ENCODE results near the gene C6orf62.
"Not testable (repeated sequence)": the region's sequence is repeated elsewhere in the genome, so short reads cannot be mapped to it uniquely, and the experiment has no call there.

Gene C6orf62

DNA sequence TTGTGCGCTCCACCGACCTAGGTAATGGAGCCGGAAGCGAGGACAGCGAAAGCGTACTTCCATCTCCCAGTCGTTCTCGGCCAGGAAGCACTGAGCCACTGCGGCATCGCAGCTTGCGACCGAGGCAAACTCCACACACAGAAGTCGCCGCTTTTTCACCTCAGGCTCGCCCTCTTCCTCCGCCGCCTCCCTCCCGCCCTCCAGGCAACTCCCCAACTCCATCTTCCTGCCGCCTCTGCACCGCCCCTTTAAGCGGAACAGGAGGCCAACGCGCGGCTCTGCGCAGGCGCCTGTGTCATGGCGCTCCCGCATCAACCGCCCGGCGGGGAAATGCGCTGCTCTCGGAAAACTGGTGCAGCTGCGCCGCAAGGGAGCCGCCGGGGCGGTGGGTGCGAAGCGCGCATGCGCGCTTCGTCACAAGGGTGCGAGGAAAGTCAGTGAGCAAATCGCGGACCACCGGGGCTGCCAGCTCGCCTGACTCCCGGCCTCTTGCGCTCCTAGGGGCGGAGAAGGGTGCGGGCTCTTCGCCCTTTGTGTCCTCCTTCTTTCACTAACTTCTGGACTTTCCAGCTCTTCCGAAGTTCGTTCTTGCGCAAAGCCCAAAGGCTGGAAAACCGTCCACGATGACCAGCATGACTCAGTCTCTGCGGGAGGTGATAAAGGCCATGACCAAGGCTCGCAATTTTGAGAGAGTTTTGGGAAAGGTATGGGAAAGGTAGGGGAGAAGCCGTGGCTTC, 52.1 kb downstream of the C6orf62 start, which contains the start of the genes ACOT13 and TDP2:
TSS of gene ACOT13 (plus strand) at position 437 of the 737 bp plus-strand sequence. CDS start at position 624, 187 bp downstream.
TSS of gene TDP2 (minus strand) at position 259 of the 737 bp plus-strand sequence. CDS start at position 222, 37 bp downstream.
- peak; percentile 98 for DNase-seq

DNA sequence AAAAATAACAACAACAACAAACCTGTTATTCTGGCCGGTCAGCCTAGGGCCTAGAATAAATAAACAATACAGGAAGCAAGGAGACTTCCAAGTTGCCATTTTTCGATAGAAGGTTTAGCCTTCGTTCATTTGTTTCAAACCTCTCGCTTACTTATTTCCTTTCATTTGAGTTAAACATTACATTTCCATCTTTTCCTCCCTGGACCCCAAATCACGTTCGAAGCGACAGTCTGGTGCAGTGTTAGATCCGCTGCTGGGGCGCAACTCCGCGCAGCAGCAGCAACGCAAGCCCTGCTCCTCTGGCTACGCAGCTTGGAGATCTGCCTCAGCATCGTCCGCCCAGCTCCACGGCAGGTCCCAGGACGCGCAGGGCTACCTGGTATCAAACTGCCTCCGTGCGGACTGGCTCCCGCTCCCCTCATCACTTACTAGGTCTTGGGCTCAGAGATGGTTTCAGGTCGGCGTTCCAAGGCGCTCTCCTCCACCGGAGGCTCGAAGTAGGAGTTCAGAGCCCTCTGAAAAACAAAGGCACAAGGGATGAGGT, 52.8 kb downstream of the C6orf62 start:
- DNase-seq: no peak

DNA sequence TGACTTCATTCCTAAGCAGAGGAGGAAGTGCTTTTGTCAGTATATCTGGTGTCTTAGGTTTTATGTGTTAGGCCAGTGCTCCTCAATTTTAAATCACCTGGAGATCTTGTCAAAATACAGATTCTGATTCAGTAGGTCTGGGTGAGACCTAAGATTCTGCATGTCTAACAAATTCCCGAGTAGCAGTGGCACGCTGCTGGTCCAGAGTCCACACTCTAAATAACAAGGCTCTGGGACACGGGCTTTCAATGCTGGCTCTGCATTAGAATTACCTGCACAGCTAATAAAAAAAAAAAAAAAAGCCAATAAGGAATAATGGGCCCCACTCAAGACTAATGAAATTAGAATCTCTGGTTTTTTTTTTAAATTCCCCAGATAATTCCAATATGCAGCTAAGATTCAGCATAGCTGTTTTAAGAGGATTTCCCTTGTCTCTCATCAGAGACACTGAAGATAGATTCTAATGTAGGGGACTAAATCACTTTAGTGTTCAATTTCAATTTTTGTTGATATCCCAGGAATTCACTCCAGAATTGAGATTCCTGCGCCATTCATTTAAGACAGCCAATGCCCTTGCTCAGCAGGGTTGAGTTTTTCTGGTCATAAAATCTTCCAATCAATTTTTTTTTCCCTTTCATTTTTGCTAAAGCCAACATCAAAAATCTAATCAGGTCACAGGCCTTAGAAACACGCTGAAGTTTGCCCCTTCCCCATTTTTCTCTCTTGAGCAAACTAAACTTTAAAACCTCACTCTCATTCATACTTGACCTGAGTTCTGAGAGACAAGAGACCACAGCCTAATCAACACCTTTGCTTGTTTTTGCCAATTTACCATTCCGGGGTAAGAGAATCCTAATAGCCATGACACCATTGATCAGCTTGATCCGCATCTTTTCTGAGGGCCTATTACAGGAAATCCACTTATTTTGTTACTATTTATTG, 54.6 kb downstream of the C6orf62 start:
- no peak for DNase-seq

DNA sequence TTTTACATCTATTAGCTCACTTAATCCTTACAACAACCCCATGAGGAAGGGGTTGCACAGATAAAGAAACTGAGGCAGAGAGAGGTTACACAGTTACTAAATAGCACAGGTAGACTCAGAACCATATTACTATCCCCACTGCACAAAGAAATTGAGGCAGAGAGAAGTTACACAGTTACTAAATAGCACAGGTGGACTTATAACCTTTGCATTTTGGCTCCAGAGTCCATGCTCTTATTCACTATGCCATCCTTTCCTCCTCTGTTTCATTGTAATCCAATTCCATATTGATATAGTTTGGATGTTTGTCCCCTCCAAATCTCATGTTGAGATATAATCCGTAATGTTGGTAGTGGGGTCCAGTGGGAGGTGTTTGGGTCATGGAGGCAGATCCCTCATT, 55.8 kb downstream of the C6orf62 start:
- no peak for DNase-seq

DNA sequence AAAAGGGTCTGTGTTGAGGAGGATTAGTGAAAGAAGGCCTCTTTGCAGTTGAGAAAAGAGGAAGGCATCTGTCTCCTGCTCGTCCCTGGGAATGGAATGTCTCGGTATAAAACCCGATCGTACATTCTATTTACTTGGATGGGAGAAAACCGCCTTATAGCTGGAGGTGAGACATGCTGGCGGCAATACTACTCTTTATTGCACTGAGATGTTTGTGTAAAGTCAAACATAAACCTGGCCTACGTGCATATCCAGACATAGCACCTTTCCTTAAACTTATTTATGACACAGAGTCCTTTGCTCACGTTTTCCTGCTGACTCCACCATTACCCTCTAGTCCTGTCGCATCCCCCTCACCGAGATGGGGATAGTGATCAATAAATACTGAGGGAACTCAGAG, 56.7 kb downstream of the C6orf62 start:
- DNase-seq: no peak

DNA sequence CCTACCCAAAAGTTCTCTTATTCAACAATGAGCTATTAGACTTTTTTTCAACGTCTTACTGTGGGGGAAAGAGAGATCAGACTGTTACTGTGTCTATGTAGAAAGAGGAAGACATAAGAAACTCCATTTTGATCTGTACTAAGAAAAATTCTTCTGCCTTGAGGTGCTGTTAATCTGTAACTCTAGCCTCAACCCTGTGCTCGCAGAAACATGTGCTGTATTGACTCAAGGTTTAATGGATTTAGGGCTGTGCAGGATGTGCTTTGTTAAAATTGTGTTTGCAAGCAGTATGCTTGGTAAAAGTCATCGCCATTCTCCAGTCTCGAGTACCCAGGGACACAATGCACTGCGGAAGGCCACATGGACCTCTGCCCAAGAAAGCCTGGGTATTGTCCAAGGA, 57.2 kb downstream of the C6orf62 start:
- DNase-seq: not testable (repeated sequence)

DNA sequence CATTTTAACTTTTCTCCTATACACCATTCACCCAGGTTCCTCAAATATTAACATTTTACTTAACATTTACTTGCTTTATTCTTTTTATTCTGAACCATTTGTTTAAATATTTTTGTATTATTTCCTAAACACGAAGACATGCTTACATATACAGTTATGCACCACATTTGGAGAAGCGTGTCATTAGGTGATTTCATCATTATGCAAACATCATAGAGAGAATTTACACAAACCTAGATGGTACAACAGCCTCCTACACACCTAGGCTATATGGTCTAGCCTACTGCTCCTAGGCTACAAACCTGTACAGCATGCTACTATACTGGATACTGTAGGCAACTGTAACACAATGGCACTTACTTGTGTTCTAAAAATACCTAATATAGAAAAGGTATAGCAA, 58.8 kb downstream of the C6orf62 start:
- DNase-seq: no peak

DNA sequence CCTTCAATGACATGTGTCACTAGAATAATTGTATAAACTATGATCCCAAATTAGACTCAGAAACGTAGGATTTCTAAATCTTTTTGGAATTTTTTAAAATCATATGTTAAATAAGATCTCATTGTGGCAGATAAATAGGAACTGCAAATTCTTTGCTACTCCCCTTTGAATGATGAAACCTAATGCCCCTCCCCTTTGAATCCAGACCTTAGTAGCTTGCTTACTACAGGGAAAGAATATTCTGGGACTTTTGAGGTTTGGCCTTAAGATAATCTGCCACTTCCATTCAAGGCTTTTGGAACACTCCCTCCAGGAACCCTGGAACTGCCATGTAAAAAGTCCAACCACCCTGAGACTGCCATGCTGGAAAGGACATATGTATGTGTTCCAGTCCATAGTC, 59.4 kb downstream of the C6orf62 start:
- DNase-seq: no peak

DNA sequence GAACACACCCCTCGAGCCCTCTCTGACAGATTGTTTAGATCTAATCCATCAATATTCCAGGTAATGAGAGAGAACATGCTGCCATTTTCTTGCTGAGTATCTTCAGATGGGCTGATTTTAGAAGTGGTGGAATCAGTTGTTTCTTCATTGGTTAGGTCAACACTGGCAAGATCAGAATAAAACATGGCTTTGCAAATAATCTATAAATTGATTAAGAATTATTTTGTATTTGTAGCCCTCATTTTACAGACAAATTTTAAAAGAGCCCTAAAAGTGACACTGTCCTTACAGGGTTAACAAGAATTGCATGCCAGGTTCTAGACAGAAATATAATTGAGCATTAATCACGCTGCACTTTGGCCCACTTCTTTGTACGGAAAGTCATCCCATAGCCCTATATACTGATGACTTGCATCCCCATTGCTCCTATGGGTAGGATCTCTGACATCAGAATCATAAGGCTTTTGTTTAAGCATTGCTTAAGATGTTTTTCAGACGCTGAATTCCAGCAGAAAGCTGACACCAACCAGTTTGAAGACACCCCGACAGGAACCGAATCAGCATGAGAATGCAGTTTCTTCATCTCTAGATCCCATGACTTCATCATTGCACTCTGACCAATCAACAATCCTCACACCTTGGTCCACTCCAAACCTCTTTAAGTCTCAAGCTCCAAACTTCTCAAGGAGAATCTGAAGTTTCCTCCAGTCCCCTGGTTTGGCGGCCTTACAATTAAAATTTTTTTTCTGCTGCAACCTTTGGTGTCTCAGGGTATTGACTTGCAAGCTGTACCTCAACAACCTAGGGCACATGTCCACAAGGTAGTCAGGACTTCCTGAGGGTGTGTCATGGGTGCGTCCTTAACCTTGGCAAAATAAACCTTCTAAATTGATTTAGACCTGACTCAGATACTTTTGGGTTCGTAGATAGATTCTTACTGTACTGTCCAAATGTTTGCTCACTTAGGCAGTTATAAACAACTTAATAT, 60.1 kb downstream of the C6orf62 start:
- DNase-seq: no peak

DNA sequence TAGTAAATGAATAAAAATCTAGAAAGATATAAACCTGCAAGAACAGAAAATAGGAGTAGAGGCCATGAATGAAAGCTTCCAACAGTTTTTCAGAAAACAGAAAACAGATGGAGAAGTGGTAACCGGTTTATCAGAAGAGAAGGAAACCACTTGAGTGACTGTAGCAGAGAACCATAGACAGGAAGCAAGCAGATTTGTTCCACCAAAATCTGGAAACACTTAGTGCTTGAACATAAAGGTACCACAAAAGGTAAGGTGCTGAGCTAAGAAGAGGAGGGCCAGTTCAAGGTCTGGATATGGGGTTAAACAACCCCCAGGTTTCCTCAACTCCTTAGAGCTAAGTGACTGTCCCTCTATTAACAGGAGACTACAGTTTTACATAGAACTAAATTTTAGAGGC, 63.7 kb downstream of the C6orf62 start:
- DNase-seq: no peak

Data from CD4-positive, alpha-beta T cell treated with Interleukin-21 for 1 hour (primary cell).